Measurements from ENCODE around the gene SSBP2.
"Not testable (repeated sequence)": the region's sequence is repeated elsewhere in the genome, so short reads cannot be mapped to it uniquely, and the experiment has no call there.

SSBP2 gene

GRCh38 chr5:81694726-81695125 is 56.2 kb downstream of the SSBP2 start:
- no peak for TF ChIP-seq CTCF (IDR thresholded peaks at IDR 0.05)
- DNase-seq (ENCODE audit: low spot score) = no peak
- H3K27ac ChIP-seq = no peak overlapping the region
- H3K4me3 ChIP-seq = no peak overlapping the region

GRCh38 chr5:81688215-81688614 is 62.7 kb downstream of the SSBP2 start:
- no peak for DNase-seq (ENCODE audit: low spot score)
- Histone ChIP-seq H3K4me3 (no peak overlapping the region), H3K27ac (no peak overlapping the region)
- TF ChIP-seq CTCF (IDR thresholded peaks at IDR 0.05) = no peak

- TF ChIP-seq CTCF (IDR thresholded peaks at IDR 0.05) = no peak
- Histone ChIP-seq H3K4me3 (no peak overlapping the region), H3K27ac (no peak overlapping the region)
- no peak for DNase-seq (ENCODE audit: low spot score)
These were observed 63.6 kb downstream of the SSBP2 start for GRCh38 chr5:81687292-81687691.

- Histone ChIP-seq H3K4me3 (no peak overlapping the region), H3K27ac (no peak overlapping the region)
- no peak for DNase-seq (ENCODE audit: low spot score)
- no peak for TF ChIP-seq CTCF (IDR thresholded peaks at IDR 0.05)
These were observed 65.4 kb downstream of the SSBP2 start for GRCh38 chr5:81685471-81685870.

- no peak for TF ChIP-seq CTCF (IDR thresholded peaks at IDR 0.05)
- Histone ChIP-seq H3K27ac (no peak overlapping the region), H3K4me3 (no peak overlapping the region)
- DNase-seq (ENCODE audit: low spot score) = no peak
These were observed 71.0 kb downstream of the SSBP2 start for GRCh38 chr5:81679885-81680284.

- TF ChIP-seq CTCF (IDR thresholded peaks at IDR 0.05) = no peak
- Histone ChIP-seq H3K4me3 (no peak overlapping the region), H3K27ac (no peak overlapping the region)
- DNase-seq (ENCODE audit: low spot score) = no peak
These were observed 75.5 kb downstream of the SSBP2 start for GRCh38 chr5:81675420-81675819.

GRCh38 chr5:81665795-81666194 is 85.1 kb downstream of the SSBP2 start:
- no peak for TF ChIP-seq CTCF (IDR thresholded peaks at IDR 0.05)
- DNase-seq (ENCODE audit: low spot score) = no peak
- Histone ChIP-seq H3K27ac (no peak overlapping the region), H3K4me3 (no peak overlapping the region)

- H3K27ac ChIP-seq; H3K4me3 ChIP-seq; DNase-seq (ENCODE audit: low spot score): not testable (repeated sequence)
These were observed 90.3 kb downstream of the SSBP2 start for GRCh38 chr5:81660624-81661023.

All from coronary artery (tissue), 2 donors.